Inflammatory macrophage treated with lipopolysaccharide for 1 hour (primary cell): ENCODE results near the gene ATG3.
A peak's percentile ranks its signal among the peaks of the same experiment; 100 is the strongest.
"Not testable (repeated sequence)": the region's sequence is repeated elsewhere in the genome, so short reads cannot be mapped to it uniquely, and the experiment has no call there.

ENCODE experiments used
- DNase-seq, 2 donors: peaks; one replicate each; pipeline ENCODE4 v3.0.0-alpha.2; 2020 to 2022

Gene ATG3

GRCh38 chr3:112560721-112561483, 860 bp downstream of the ATG3 start:
- peak; percentile 74 to 76 for DNase-seq

- DNase-seq, result no peak
Measured at GRCh38 chr3:112560307-112560706, 1.5 kb downstream of the ATG3 start.

- DNase-seq, result peak; percentile 72
Measured at GRCh38 chr3:112557976-112558375, 3.8 kb downstream of the ATG3 start.

DNA sequence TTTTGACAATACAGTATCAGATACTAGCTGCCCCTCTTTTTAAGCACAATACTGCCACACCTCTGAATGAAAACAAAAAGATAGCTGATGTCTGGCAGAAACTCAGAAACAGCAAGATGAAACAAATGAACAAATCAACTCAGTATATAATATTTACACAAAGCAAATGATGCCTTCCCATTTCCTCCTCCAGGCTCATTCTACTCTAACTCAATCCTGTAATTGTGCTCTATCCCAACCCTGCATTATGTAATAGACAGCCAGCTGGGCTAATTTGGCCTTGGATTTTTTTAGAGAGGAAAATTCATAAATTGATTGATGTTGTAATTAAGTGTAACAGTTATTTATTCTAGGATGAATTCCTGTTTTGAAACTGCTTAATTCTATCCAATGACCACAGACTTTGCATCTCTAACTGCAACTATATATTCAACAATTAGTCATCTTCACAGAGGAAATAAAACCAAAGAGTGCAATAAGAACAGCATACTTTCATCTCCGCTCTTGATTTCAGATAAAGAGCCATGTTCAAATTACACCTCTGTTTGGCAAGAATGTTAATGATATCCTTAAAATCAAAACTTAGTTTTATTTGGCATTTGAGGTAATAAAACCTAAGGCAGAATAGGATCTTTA, 6.1 kb downstream of the ATG3 start:
- DNase-seq, result peak; percentile 45 to 52

GRCh38 chr3:112550859-112551258, 10.9 kb downstream of the ATG3 start:
- DNase-seq, result no peak

DNA sequence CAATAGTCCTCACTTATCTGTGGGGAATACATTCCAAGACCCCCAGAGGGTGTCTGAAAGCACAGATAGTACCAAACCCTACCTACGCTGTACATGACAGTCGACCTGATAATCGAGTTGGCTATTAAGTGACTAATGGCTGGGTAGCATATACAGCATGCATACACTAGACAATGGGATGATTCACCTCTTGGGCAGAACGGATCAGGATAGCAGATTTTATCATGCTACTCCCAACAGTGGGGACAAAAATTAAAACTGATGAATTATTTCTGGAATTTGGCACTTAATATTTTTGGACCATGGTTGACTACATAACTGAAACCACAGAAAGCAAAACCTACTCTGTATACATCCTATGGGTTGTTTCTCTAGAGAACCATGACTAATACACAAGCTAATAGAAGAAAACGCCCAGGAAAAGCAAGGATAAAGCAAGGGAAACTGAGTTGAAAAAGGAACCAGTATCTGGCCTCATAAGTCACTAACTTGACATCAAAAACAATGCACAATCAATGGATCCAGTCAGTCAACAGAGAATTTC, 15.5 kb downstream of the ATG3 start:
- DNase-seq, result no peak

- peak in 1 of 2 donors; percentile 32 for DNase-seq
Measured at GRCh38 chr3:112539825-112540650, 21.7 kb downstream of the ATG3 start.

DNA sequence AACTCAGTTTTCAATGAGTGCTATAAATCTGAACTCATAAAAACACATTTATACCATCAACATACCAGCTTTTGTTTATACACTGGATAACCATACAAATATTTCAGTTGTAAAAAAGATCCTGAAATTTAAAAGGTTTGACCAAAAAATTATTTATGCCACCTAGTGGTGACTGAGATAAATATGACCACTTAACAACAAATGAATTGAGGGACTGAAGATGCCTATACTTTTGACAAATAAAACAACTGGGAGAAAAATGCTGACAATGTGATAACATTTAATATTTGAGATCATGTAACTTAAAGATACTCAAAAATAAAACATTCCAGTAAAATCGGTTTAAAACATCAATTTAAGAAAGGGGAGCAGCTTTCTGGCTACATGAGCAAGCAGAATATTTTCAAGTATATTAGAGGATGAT, 30.4 kb downstream of the ATG3 start:
- peak; percentile 27 to 64 for DNase-seq

GRCh38 chr3:112530573-112530972, 31.2 kb downstream of the ATG3 start:
- no peak for DNase-seq

DNA sequence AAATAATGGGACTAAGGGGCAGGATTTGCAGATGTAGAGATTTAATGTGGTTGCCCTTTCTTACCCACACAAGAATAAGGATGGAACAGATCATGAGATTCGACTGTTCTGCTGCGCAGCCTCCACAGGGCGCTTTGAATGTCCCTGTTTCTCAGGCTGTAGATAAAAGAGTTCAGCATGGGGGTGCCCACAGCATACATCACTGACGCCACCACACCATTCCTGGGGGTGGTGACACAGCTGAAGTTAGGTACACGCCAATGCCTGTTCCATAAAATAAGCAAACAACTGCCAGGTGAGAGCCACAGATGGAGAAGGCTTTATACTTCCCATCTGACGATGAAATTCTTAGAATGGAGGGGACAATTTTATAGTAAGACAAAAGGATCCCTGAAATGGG, 37.6 kb downstream of the ATG3 start:
- DNase-seq, result not testable (repeated sequence)

- peak; percentile 53 to 79 for DNase-seq
Measured at GRCh38 chr3:112519424-112520001, 42.2 kb downstream of the ATG3 start.

GRCh38 chr3:112518970-112519369, 42.8 kb downstream of the ATG3 start:
- peak; percentile 25 to 28 for DNase-seq

- DNase-seq, result no peak
Measured at GRCh38 chr3:112514527-112515128, 47.1 kb downstream of the ATG3 start.

- DNase-seq, result no peak
Measured at GRCh38 chr3:112512320-112512719, 49.4 kb downstream of the ATG3 start.

GRCh38 chr3:112508860-112509259, 52.9 kb downstream of the ATG3 start:
- peak; percentile 6 to 28 for DNase-seq

DNA sequence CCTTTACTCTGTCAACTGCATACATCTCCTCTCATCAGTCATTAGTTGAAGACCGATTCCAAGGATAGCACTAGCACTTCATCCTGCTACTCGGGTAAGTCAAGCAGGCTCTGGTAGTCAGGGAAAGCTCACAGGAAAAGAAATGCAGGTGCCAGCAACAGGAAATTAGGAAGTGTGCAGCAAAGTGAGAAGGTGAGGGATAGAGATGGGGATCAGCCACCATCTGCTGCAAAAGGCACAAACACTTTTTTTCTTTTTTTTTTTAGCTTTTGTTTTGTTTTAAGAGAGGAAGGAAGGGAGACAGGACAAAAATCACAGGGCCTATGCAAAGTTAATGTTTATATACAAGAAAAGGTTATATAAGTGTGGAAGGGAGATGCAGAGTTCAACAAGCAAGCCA, 53.5 kb downstream of the ATG3 start:
- DNase-seq, result no peak

GRCh38 chr3:112505907-112506306, 55.9 kb downstream of the ATG3 start:
- DNase-seq, result no peak

GRCh38 chr3:112504123-112504522, 57.6 kb downstream of the ATG3 start:
- no peak for DNase-seq

DNA sequence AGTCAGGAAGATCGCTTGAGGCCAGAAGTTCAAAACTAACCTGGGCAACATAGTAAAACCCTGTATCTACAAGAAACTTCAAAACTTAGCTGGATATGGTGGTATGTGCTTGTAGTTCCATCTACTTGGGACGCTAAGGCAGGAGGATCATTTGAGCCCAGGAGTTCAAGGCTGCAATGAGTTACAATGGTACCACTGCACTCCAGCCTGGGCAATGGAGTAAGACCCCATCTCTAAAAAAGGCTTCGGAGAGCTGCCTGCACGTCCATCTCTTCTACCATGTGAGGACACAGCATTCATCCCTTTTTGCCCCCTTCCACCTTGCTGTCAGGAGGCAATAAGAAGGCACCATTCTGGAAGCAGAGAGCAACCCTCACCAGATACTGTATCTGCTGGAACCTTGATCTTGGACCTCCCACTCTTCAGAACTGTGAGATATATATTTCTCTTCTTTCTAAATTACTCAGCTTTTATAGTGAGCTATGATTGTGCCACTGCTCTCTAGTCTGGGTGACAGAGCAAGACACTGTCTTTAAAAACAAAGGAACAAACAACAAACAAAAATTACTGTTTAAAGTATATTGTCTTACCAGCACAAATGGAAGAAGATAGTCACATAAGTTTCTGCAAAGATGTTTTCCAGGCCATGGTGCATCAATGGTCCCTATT, 58.3 kb downstream of the ATG3 start:
- no peak for DNase-seq

GRCh38 chr3:112500621-112501020, 61.1 kb downstream of the ATG3 start:
- DNase-seq, result no peak

DNA sequence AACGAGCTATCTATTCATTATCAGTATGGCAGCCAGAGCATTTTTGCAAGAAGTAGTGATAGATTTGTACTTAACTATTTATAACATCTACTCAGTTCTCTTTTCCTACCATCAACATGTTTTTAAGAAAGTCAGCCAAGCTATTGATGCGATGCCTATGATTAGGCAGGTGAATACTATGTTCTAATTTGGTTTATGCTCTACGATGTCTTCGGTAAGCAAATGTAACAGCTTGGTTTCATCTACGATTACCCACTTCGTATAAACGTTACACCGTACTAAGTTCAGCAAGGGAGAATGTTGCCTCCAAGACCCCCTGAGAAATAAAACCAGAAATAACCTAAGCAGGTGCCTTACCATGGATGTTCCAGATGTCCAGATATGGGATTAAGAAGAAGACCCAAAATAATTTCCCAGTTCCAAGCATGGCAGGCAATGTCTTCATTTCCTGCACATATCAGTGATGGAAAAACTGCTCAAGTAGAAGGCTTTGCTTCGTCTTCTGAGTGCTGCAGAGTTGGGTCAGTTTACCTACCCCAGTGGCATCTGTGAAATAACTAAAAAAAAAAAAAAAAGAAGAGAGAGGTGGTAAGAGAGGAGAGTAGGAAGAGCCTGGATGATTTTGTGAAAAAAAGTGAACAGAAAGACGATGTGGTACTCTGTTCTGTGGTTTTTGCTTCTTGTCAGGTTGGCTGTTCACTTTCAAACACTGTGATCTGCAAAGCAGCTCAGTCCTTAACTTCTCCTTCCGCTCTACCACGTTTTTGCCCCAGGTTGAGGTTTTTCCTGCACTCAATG, 62.6 kb downstream of the ATG3 start, which contains the start of gene BTLA:
Gene BTLA, minus strand, starts transcription at position 559 of the 798 bp plus-strand sequence. Its CDS starts 114 bp downstream, at position 445.
- DNase-seq, result no peak
